HCT116 (cell line): ENCODE measurements around the gene TLN1.

Experiments
- CEBPB ChIP-seq: IDR thresholded peaks from 2 replicates; pipeline ENCODE4 v1.6.1; 2012; ENCODE audit warnings: low read depth
- EZH2 ChIP-seq: fragments of 200-600 bp; sonication (generic); IDR thresholded peaks from 2 replicates; pipeline ENCODE4 v1.6.1; 2017; ENCODE audit warnings: antibody characterized with exemption, mixed run types
- POLR2A ChIP-seq: IDR thresholded peaks from 2 replicates; pipeline ENCODE4 v1.7.0; 2011; ENCODE audit warnings: borderline replicate concordance; ENCODE audit not compliant: insufficient read depth, insufficient read length; ENCODE audit errors: extremely low read depth
- POLR2AphosphoS5 ChIP-seq: IDR thresholded peaks from 2 replicates; pipeline ENCODE4 v1.6.1; 2011; ENCODE audit warnings: mild to moderate bottlenecking, low read depth, low read length, moderate library complexity
- RAD21 ChIP-seq: IDR thresholded peaks from 2 replicates; pipeline ENCODE4 v1.6.1; 2012; ENCODE audit warnings: low read depth, mild to moderate bottlenecking
- SIN3A ChIP-seq: IDR thresholded peaks from 2 replicates; pipeline ENCODE4 v1.6.1; 2012; ENCODE audit warnings: low read depth
- YY1 ChIP-seq: IDR thresholded peaks from 2 replicates; pipeline ENCODE4 v1.6.1; 2011; ENCODE audit warnings: low read length, low read depth, moderate library complexity, mild to moderate bottlenecking; ENCODE audit not compliant: insufficient replicate concordance; ENCODE audit errors: extremely low read depth
- TF ChIP-seq, protein P1 (sequence below), 3 experiments: fragments of 200-600 bp in 1 of 3; sonication (generic) in 1 of 3; IDR thresholded peaks in 2 of 3; conservative IDR thresholded peaks in 1 of 3; 2 replicates each; pipeline ENCODE4 v1.5.1; 2012 to 2017; ENCODE audit warnings: low read depth in 2 of 3, low read length in 2 of 3, antibody characterized with exemption in 1 of 3, borderline replicate concordance in 1 of 3, control low read depth in 1 of 3, mild to moderate bottlenecking in 1 of 3, mixed read lengths in 1 of 3, mixed run types in 1 of 3, moderate library complexity in 1 of 3; ENCODE audit not compliant: insufficient read depth in 1 of 3

DNA sequence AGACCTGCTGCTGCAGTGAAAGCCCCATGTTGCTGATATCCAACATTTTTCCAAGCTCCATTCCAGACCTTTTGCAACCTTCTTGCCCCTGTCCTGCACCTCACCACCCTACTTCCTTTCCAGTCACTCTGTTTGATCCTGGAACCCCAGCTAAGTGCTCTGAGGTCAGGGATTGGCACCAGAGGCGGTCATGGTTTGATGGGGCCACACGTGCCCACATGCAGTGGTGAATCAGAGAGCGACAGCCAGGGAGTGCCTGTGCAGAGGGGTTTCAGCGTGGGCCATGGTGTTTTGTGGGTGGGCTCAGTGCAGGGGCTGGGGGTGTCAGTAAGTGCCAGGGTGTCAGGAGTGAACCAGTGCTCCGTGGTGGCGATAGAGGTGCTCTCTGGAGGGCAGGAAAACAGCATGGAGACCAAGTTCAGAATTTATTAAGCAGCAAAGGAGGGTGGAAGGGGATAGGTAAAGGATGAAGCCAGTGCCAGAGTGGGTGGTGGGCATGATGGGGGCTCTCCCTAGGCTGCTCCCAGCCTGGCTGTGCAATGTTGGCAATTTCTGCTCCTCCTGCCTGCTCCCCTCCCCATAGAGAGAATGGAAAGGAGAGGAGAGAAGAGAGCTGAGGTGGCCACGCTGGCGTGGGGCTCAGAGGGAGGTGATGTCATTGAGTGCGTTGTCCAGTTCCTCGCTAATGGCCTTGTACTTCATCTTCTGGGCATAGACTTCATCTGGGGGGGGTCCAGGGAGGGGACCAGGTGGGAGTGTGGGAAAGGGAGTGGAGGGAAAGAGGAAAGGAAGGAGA is 49.3 kb downstream of the TLN1 start:
- TF ChIP-seq, protein P1, sequence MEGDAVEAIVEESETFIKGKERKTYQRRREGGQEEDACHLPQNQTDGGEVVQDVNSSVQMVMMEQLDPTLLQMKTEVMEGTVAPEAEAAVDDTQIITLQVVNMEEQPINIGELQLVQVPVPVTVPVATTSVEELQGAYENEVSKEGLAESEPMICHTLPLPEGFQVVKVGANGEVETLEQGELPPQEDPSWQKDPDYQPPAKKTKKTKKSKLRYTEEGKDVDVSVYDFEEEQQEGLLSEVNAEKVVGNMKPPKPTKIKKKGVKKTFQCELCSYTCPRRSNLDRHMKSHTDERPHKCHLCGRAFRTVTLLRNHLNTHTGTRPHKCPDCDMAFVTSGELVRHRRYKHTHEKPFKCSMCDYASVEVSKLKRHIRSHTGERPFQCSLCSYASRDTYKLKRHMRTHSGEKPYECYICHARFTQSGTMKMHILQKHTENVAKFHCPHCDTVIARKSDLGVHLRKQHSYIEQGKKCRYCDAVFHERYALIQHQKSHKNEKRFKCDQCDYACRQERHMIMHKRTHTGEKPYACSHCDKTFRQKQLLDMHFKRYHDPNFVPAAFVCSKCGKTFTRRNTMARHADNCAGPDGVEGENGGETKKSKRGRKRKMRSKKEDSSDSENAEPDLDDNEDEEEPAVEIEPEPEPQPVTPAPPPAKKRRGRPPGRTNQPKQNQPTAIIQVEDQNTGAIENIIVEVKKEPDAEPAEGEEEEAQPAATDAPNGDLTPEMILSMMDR (IDR thresholded peaks at IDR 0.05 in 2 of 3, conservative IDR thresholded peaks at IDR 0.05 in 1 of 3; ENCODE audit: borderline replicate concordance in 1 of 3, insufficient read depth in 1 of 3, low read depth in 2 of 3, low read length in 2 of 3), result no peak
- TF ChIP-seq EZH2 (no peak), SIN3A (no peak), POLR2A (no peak), POLR2AphosphoS5 (no peak), CEBPB (no peak), RAD21 (no peak), YY1 (no peak)
